GM12864 (cell line): ENCODE data around the gene DIAPH1.
A peak's percentile ranks its signal among the peaks of the same experiment; 100 is the strongest.

Experiments
- DNase-seq: peaks from one replicate; pipeline ENCODE4 v3.0.0-alpha.2; 2011; ENCODE audit warnings: low read depth
- H3K4me3 ChIP-seq: 2 replicates; pipeline ENCODE4 v1.5.1; 2011; ENCODE audit warnings: mild to moderate bottlenecking, low read depth, low read length, control low read depth
- TF ChIP-seq, protein P1 (sequence below): IDR thresholded peaks from 2 replicates; pipeline ENCODE4 v1.5.1; 2011; ENCODE audit warnings: low read depth, mild to moderate bottlenecking, moderate library complexity, low read length, control low read depth, inconsistent platforms; ENCODE audit errors: missing control alignments

DIAPH1 gene

DNA sequence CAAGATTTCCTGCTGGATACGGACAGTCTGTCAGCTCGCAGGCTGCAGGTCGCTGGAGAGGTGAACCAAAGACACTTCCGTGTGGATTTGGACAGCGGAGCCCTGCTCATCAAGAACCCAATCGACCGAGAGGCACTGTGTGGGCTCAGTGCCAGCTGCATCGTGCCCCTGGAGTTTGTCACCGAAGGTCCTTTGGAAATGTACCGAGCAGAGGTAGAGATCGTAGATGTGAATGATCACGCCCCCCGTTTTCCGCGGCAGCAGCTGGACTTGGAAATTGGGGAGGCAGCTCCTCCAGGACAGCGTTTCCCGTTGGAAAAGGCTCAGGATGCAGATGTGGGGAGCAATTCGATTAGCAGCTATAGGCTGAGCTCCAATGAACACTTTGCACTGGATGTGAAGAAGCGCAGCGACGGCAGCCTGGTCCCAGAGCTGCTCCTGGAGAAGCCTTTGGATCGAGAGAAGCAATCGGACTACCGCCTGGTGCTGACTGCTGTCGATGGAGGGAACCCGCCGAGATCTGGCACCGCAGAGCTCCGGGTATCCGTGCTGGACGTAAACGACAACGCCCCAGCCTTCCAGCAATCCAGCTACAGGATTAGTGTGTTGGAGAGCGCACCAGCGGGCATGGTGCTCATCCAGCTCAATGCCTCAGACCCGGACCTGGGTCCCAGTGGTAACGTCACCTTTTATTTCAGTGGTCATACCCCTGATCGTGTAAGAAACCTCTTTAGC is 133.3 kb downstream of the DIAPH1 start:
- H3K4me3 ChIP-seq, result peak overlapping the region; percentile 6; the same call in 1 of the 2 replicates
- TF ChIP-seq, protein P1, sequence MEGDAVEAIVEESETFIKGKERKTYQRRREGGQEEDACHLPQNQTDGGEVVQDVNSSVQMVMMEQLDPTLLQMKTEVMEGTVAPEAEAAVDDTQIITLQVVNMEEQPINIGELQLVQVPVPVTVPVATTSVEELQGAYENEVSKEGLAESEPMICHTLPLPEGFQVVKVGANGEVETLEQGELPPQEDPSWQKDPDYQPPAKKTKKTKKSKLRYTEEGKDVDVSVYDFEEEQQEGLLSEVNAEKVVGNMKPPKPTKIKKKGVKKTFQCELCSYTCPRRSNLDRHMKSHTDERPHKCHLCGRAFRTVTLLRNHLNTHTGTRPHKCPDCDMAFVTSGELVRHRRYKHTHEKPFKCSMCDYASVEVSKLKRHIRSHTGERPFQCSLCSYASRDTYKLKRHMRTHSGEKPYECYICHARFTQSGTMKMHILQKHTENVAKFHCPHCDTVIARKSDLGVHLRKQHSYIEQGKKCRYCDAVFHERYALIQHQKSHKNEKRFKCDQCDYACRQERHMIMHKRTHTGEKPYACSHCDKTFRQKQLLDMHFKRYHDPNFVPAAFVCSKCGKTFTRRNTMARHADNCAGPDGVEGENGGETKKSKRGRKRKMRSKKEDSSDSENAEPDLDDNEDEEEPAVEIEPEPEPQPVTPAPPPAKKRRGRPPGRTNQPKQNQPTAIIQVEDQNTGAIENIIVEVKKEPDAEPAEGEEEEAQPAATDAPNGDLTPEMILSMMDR, result no peak
- DNase-seq, result no peak

DNA sequence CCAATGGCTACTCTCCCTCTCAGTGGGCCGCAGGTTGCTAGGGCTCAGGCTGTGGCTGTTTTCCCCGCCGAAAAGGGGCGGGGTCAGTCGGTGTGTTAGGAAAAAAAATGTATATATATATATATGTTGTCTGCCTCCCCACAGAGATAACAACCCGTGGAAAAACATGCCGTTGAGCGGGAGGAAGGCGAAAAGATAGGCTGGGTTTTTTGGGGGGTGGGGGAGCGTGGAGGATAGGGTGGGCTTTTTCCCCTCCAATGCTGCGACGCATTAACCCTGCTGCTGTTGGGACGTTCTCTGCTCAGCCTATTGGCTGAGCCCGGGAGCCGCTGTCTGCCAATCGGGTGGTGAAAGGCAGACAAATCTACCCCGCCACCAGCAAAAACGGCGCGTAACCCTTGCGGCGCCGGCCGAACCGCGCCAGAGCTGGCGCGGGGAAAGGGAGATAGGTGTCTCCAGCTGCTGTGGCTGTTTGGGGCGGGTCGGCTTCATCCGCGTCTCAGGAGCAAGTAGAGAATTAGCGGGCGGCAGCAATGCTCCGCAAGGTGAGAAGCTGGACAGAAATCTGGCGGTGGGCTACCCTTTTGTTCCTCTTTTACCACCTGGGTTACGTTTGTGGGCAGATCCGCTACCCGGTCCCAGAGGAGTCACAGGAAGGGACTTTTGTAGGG is 134.0 kb downstream of the DIAPH1 start, which contains the start of gene PCDHGC4:
Gene PCDHGC4, plus strand, starts transcription at position 390 of the 671 bp plus-strand sequence. Its CDS starts 144 bp downstream, at position 534.
- DNase-seq, result no peak
- TF ChIP-seq, protein P1, result no peak
- H3K4me3 ChIP-seq, result peak within 1 kb of the TSS; percentile 6

DNA sequence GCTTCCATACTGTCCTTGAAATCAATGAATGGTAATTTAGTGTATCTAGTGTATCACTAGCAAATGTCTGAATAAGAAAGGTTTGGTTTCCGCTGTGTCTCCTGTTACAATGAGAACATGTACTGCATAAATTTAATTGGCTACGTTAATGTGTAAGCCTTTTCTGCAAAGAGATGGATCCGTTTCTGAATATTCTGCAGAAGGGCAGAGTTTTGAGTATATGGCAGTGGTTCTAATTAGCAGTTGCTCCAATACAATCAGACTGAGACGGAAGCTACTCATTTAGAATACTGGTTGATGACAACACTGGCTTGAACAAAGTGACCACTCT is 134.5 kb downstream of the DIAPH1 start:
- TF ChIP-seq, protein P1, result no peak
- DNase-seq, result no peak
- no peak overlapping the region for H3K4me3 ChIP-seq

DNA sequence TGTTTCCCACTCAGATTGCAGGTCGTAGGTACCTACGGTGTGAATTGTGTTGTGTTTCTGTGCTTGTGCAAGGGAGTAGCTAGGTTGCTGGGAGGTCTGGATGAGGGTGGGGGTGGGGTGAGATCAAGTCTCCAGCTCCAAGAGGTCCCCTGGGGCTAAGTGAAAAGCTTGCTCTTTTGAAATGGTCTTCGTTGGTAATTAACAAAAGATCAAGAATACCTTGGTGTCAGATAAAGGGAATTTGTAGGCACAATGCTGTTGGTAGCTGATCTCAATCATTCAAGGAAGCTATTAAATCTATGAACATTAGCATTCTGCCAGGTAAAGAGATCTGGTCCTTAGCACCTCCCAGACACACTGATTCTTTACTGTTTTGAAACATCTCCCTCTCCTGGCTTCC is 134.9 kb downstream of the DIAPH1 start:
- TF ChIP-seq, protein P1, result no peak
- H3K4me3 ChIP-seq, result no peak overlapping the region
- DNase-seq, result no peak

DNA sequence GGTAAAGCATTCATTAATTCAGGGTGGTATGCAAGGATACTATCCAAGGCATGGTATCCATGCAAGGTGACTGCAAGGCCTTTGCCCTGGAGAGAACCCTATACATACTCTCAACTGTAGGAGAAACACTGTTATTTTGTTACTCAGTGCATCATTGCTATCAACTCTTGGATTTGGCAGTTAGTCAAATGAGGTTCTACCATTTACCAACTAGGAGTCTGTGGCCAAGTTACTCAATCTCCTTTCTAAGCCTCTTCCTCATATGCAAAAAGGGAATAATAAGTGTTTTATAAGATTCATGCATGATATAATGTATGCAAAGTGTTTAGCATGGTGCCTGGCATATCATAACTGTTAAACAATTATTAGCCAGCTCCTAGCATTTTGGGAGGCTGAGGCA is 139.0 kb downstream of the DIAPH1 start:
- no peak for DNase-seq
- TF ChIP-seq, protein P1, result no peak

DNA sequence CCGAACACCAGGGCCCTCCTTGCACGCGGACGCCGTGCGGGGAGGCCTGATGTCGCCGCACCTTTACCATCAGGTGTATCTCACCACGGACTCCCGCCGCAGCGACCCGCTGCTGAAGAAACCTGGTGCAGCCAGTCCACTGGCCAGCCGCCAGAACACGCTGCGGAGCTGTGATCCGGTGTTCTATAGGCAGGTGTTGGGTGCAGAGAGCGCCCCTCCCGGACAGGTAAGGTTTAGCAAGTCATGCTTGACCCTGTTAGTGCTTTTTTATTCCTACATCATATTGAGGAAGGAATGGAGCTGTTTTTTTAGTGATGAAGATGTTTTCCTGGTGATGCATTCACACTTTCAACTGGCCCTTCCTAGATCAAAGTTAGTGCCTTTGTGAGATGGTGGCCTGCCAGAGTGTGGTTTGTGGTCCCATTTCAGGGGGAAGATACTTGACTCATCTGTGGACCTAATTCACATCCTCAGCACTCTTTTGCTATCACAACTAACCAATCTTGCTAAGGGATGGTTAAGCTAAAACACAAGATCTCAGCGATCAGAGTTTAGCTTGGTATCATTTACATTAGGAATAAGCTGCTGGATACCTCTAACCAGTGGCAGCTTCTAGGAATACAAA is 140.4 kb downstream of the DIAPH1 start:
- peak overlapping the region; percentile 8 for H3K4me3 ChIP-seq
- TF ChIP-seq, protein P1, result peak; percentile 56
- no peak for DNase-seq

More for the DNA sequence above, 139.0 kb downstream of the DIAPH1 start:
- H3K4me3 ChIP-seq, result no peak overlapping the region
